Measurements from ENCODE around the gene ZNF444.
"Not testable (repeated sequence)": the region's sequence is repeated elsewhere in the genome, so short reads cannot be mapped to it uniquely, and the experiment has no call there.

Gene ZNF444

GRCh38 chr19:56097776-56098175 lies 43.3 kb upstream of the ZNF444 start:
- TF ChIP-seq, protein P1, sequence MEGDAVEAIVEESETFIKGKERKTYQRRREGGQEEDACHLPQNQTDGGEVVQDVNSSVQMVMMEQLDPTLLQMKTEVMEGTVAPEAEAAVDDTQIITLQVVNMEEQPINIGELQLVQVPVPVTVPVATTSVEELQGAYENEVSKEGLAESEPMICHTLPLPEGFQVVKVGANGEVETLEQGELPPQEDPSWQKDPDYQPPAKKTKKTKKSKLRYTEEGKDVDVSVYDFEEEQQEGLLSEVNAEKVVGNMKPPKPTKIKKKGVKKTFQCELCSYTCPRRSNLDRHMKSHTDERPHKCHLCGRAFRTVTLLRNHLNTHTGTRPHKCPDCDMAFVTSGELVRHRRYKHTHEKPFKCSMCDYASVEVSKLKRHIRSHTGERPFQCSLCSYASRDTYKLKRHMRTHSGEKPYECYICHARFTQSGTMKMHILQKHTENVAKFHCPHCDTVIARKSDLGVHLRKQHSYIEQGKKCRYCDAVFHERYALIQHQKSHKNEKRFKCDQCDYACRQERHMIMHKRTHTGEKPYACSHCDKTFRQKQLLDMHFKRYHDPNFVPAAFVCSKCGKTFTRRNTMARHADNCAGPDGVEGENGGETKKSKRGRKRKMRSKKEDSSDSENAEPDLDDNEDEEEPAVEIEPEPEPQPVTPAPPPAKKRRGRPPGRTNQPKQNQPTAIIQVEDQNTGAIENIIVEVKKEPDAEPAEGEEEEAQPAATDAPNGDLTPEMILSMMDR (conservative IDR thresholded peaks at IDR 0.05; ENCODE audit: low read length): no peak
- H3K4me3 ChIP-seq (ENCODE audit: low read length): no peak overlapping the region
- no peak for DNase-seq (ENCODE audit: low read depth)

- not testable (repeated sequence) for DNase-seq (ENCODE audit: low read depth); H3K4me3 ChIP-seq (ENCODE audit: low read length)
These were observed 42.9 kb upstream of the ZNF444 start for GRCh38 chr19:56098237-56098636.

- H3K4me3 ChIP-seq (ENCODE audit: low read length): no peak overlapping the region
- TF ChIP-seq, protein P1 (conservative IDR thresholded peaks at IDR 0.05; ENCODE audit: low read length): no peak
- DNase-seq (ENCODE audit: low read depth): no peak
These were observed 42.1 kb upstream of the ZNF444 start for GRCh38 chr19:56098731-56099568.

- no peak overlapping the region for H3K4me3 ChIP-seq (ENCODE audit: low read length)
- TF ChIP-seq, protein P1 (conservative IDR thresholded peaks at IDR 0.05; ENCODE audit: low read length): no peak
These were observed 41.2 kb upstream of the ZNF444 start for GRCh38 chr19:56099638-56100539.

DNA sequence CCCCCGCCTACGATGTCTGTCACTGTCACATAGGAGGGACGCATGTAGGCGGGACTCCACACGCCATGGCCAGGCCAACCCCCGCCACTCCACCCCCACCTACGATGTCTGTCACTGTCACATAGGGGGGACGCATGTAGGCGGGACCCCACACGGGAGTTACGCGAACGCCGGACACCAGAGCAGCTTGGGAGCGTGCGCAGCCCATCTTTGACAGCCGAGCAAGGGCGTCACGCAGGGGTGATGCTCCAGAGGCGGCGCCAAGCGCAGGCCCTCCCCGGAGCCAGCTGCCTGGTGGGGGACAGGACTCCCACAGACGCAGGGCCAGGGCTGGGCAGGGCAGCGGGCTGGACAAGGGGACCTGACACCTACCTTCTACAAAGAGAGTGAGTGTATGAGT lies 40.0 kb upstream of the ZNF444 start:
- TF ChIP-seq, protein P1 (conservative IDR thresholded peaks at IDR 0.05; ENCODE audit: low read length): no peak
- DNase-seq (ENCODE audit: low read depth): no peak
- no peak overlapping the region for H3K4me3 ChIP-seq (ENCODE audit: low read length)

More at GRCh38 chr19:56099638-56100539, 41.2 kb upstream of the ZNF444 start:
- DNase-seq (ENCODE audit: low read depth): no peak

DNA sequence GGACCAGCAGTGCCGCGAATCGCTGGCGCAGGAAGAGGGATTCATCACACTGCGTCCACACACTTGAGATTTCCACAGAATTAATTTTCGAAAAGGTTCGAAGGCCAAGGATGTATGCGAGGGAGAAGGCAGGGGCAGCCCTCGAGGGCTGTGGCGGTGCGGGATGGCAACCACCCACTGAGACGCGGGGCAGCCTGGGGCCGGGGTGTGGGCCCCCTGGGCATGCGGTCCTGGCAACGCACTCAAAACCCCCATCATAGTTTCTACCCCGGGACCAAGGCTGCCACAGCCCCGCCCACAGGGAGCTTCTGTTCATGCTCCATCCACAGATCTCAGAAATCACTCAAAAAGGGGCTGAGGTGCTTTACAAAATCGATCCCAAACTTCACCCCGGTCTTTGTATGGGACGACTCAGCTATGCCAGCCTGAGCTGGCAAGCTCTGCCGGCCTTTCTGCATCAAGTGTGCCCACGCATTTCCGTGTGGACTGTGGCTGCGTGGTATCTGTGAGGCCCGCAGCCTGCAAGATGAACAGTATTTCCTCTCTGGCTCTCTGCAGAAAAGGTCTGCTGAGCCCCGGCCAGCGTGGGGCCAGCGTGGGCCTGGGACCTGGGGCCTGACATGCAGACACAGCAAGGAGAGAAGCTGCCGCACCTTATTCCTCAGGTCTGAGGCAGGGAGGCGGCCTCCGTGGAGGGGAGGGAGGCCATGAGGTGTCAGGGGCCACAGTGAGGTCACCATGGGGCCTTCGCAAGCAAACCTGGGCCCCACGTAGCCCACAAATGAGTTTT lies 39.1 kb upstream of the ZNF444 start:
- TF ChIP-seq, protein P1 (conservative IDR thresholded peaks at IDR 0.05; ENCODE audit: low read length): no peak
- no peak for DNase-seq (ENCODE audit: low read depth)
- H3K4me3 ChIP-seq (ENCODE audit: low read length): no peak overlapping the region
